Stimulated activated CD4-positive, alpha-beta T cell treated with anti-CD3 and anti-CD28 coated beads, Interleukin-4, amount 100 ng/mL, for 4 hours (primary cell): ENCODE measurements around the gene ZNF276.
"Not testable (repeated sequence)": the region's sequence is repeated elsewhere in the genome, so short reads cannot be mapped to it uniquely, and the experiment has no call there.

ENCODE experiments used
- DNase-seq, 2 experiments: peaks; one replicate each; pipeline ENCODE4 v3.0.0-alpha.2; 2020

The ZNF276 gene

GRCh38 chr16:89738072-89738377 is 16.7 kb downstream of the ZNF276 start:
- DNase-seq = no peak

GRCh38 chr16:89738538-89739317 is 17.4 kb downstream of the ZNF276 start:
- no peak for DNase-seq

- no peak for DNase-seq
These were observed 18.0 kb downstream of the ZNF276 start for GRCh38 chr16:89739383-89739782.

GRCh38 chr16:89741342-89742014 is 20.1 kb downstream of the ZNF276 start:
- DNase-seq = no peak

GRCh38 chr16:89742948-89743347 is 21.6 kb downstream of the ZNF276 start:
- no peak for DNase-seq

GRCh38 chr16:89744813-89745212 is 23.5 kb downstream of the ZNF276 start:
- no peak for DNase-seq

- DNase-seq = no peak
These were observed 24.7 kb downstream of the ZNF276 start for GRCh38 chr16:89746043-89746442.

GRCh38 chr16:89748076-89748475 is 26.7 kb downstream of the ZNF276 start:
- DNase-seq = no peak

- no peak for DNase-seq
These were observed 27.6 kb downstream of the ZNF276 start for GRCh38 chr16:89748921-89749320.

GRCh38 chr16:89749637-89750036 is 28.3 kb downstream of the ZNF276 start:
- DNase-seq = no peak

- DNase-seq = no peak
These were observed 38.5 kb downstream of the ZNF276 start for GRCh38 chr16:89759746-89760340.

GRCh38 chr16:89761304-89761922 is 40.1 kb downstream of the ZNF276 start:
- DNase-seq = no peak

- DNase-seq = peak in 1 of 2 experiments; percentile 41
These were observed 43.4 kb downstream of the ZNF276 start for GRCh38 chr16:89764711-89765201.

GRCh38 chr16:89765292-89765830 is 44.0 kb downstream of the ZNF276 start:
- no peak for DNase-seq

- no peak for DNase-seq
These were observed 49.0 kb downstream of the ZNF276 start for GRCh38 chr16:89770367-89770766.

GRCh38 chr16:89775223-89775622 is 53.9 kb downstream of the ZNF276 start:
- DNase-seq = no peak

- not testable (repeated sequence) for DNase-seq
These were observed 56.9 kb downstream of the ZNF276 start for GRCh38 chr16:89778211-89778610.

GRCh38 chr16:89779231-89779908 is 58.0 kb downstream of the ZNF276 start:
- no peak for DNase-seq

GRCh38 chr16:89779909-89780305 is 58.6 kb downstream of the ZNF276 start:
- no peak for DNase-seq

GRCh38 chr16:89782489-89782888 is 61.2 kb downstream of the ZNF276 start:
- DNase-seq = no peak

GRCh38 chr16:89783952-89784351 is 62.6 kb downstream of the ZNF276 start:
- DNase-seq = not testable (repeated sequence)

- DNase-seq = no peak
These were observed 63.1 kb downstream of the ZNF276 start for GRCh38 chr16:89784406-89784805.
